Omental fat pad (tissue), 4 donors: Measurements from ENCODE around the gene LSM12. TPM values are rescaled to one million over a fixed set of nuclear protein-coding genes. Genes with fewer than 3 reads are reported as not detected.

Source experiments
- ATAC-seq: fragments of 150-250 bp; one replicate; pipeline ENCODE4 v1.9.1; 2016; ENCODE audit warnings: mild to moderate bottlenecking, moderate library complexity; ENCODE audit not compliant: low FRiP score
- DNase-seq: peaks from one replicate; pipeline ENCODE4 v3.0.0-alpha.2; 2019; ENCODE audit warnings: low spot score
- CTCF ChIP-seq, 3 donors: fragments of 450-650 bp; IDR thresholded peaks; one replicate each; pipeline ENCODE4 v1.5.1; 2016 to 2017; ENCODE audit warnings: antibody characterized with exemption in 3 of 3, mild to moderate bottlenecking in 3 of 3, moderate library complexity in 2 of 3
- total RNA-seq, 4 donors: library from RNA; depleted of rRNA; stranded (reverse); fragments of >200 nt; gene quantifications; one replicate each; pipeline ENCODE4 v1.1.0, GENCODE V29; 2016

Gene LSM12
- total RNA-seq, 4 donors from 2014 or later: 24.6 to 52.9 (median 47.4) TPM

DNA sequence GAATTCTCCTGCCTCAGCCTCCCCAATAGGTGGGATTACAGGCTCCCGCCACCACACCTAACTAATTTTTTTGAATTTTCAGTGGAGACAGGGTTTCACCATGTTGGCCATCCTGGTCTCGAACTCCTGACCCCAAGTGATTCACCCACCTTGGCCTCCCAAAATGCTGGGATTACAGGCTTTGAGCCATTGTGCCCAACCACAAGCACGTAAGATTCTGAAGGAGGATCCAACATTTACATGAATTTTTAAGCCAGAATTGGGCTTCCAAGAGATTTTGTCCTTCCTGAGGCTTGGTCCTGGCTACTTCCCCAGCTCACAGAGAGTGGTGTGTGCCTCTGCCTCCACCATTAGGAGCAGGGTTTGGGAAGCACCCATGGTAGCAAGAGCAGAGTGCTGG is 15.2 kb upstream of the LSM12 start:
- DNase-seq: no peak
- ATAC-seq: no peak
- no peak for TF ChIP-seq CTCF (IDR thresholded peaks at IDR 0.05)

DNA sequence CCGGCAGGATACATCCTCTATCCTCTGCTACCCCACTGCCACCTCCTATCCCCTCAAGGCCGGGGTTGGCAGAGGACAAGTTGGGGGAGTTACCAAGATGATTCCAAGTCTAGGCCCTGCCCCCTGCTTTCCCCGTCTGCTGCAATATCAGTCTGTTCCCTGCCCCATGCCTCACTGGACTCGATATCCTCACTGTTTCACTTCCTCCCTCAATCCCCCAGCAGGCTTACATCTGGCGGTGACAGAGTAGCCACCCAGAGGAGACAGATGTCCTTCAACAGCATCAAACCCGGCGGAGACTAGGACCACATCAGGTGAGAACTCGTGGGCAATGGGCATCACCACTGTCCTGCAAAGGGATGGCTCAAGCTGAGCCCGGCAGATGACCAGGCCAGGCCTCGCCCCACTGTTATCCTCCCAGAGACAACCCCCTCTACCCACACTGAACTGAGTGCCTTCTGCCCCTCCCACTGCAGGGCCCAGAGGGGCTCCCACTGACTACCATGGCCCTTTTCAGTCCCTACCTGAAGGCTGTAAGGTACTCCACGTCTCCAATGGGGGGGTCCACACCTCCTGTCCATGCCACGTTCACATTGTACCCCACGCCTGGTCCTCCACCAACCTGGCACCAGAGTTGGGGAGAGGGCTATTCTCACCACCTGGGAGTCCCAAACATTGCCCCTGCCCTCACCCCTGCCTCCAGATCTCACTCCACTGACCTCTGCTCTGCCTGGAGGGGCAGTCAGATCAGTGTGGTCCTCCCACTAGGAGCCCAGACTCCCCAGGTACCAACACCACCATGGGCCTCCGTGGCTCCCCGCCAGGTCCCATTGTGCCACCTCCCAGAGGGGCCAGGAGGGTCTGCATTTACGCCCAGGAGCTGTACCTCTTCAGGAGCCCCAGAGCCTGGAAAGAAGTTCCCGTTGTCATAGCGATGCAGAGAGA is 13.7 kb upstream of the LSM12 start:
- TF ChIP-seq CTCF (IDR thresholded peaks at IDR 0.05): no peak
- no peak for ATAC-seq
- DNase-seq: no peak

DNA sequence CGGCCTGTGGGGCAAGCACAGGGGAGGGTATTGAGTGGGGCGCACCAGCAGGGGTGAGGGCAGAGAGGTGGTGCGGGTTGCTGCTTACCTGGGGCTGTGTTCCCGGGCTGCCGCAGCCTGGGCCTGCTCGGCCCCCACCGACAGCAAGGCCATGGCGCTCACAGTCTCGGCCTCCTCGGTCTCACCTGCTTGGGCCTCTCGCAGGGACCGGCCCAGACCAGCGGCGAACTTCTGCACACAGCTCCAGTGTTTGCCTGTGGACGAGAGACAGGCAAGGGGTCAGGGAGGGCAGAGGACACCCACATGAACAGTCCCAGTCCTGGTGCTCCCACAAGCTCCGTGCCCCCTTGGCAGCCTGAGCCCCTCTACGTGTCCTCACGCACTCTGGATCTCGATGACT is 11.9 kb upstream of the LSM12 start:
- TF ChIP-seq CTCF (IDR thresholded peaks at IDR 0.05): no peak
- DNase-seq: no peak

GRCh38 chr17:44077595-44077909 is 11.1 kb upstream of the LSM12 start:
- no peak for DNase-seq
- TF ChIP-seq CTCF (IDR thresholded peaks at IDR 0.05): no peak
- no peak for ATAC-seq

More for the DNA sequence above, 11.9 kb upstream of the LSM12 start:
- ATAC-seq: no peak

GRCh38 chr17:44076716-44077594 is 10.5 kb upstream of the LSM12 start:
- DNase-seq (no peak), ATAC-seq (no peak)
- no peak for TF ChIP-seq CTCF (IDR thresholded peaks at IDR 0.05)

GRCh38 chr17:44075598-44076293 is 9.3 kb upstream of the LSM12 start:
- no peak for TF ChIP-seq CTCF (IDR thresholded peaks at IDR 0.05)
- ATAC-seq (no peak), DNase-seq (no peak)
